H1 (cell line): ENCODE data around the gene CACNA1B. TPM values are rescaled to one million over a fixed set of nuclear protein-coding genes. Genes with fewer than 3 reads are reported as not detected.
A peak's percentile ranks its signal among the peaks of the same experiment; 100 is the strongest.

ENCODE experiments used
- CTCF ChIA-PET: fragments of 300-600 bp; sonication (Branson Sonifier 250); formaldehyde crosslinking; loops from one replicate; lab custom pipeline; 2021; ENCODE audit not compliant: partially characterized antibody; lab: Charles Lee
- POLR2A ChIA-PET: fragments of 300-600 bp; sonication (Branson Sonifier 250); formaldehyde crosslinking; loops from one replicate; lab custom pipeline; 2021; ENCODE audit warnings: inconsistent platforms; ENCODE audit not compliant: partially characterized antibody; lab: Charles Lee
- DNase-seq, 2 experiments: peaks; one replicate each; pipeline versions ENCODE4 v3.0.0 to v3.0.0-alpha.2; 2010 to 2022; ENCODE audit warnings: low spot score in 2 of 2, low read depth in 1 of 2, mixed read lengths in 1 of 2
- FAIRE-seq: peaks from 2 replicates; lab custom pipeline; 2011; peaks lifted over from hg19 to GRCh38; lab: Jason Lieb, UNC
- H2AFZ ChIP-seq: 2 replicates; pipeline ENCODE4 v1.8.1; 2012; ENCODE audit warnings: low read length, inconsistent platforms
- H2AK5ac ChIP-seq: 2 replicates; pipeline ENCODE4 v1.6.1; 2013; ENCODE audit warnings: low read depth, low read length
- H2BK120ac ChIP-seq: replicated peaks from 2 replicates; pipeline ENCODE3; 2013; ENCODE audit warnings: low read depth, low read length, inconsistent platforms
- H2BK12ac ChIP-seq: 2 replicates; pipeline ENCODE4 v1.6.1; 2013; ENCODE audit warnings: low read depth, low read length
- H2BK15ac ChIP-seq: 2 replicates; pipeline ENCODE4 v1.6.1; 2013; ENCODE audit warnings: low read length
- H2BK20ac ChIP-seq: 2 replicates; pipeline ENCODE4 v1.6.1; 2013; ENCODE audit warnings: low read length
- H2BK5ac ChIP-seq: 2 replicates; pipeline ENCODE4 v1.6.1; 2013; ENCODE audit warnings: low read depth, low read length
- H3K14ac ChIP-seq: 2 replicates; pipeline ENCODE4 v1.6.1; 2013; ENCODE audit warnings: inconsistent platforms; ENCODE audit not compliant: insufficient read length
- H3K18ac ChIP-seq: 2 replicates; pipeline ENCODE4 v1.6.1; 2013; ENCODE audit warnings: low read length; ENCODE audit errors: extremely low read depth
- H3K23ac ChIP-seq: 2 replicates; pipeline ENCODE4 v1.6.1; 2013; ENCODE audit warnings: inconsistent platforms; ENCODE audit not compliant: insufficient read length
- H3K23me2 ChIP-seq: 2 replicates; pipeline ENCODE4 v1.6.1; 2013; ENCODE audit warnings: low read depth, low read length
- H3K27ac ChIP-seq: 2 replicates; pipeline ENCODE4 v1.6.1; 2011; ENCODE audit warnings: low read depth, low read length, inconsistent platforms
- H3K27me3 ChIP-seq, 4 experiments: replicated peaks in 1 of 4; 1 replicate in 1 of 4; 2 replicates in 3 of 4; pipeline versions ENCODE4 v1.6.1 to v1.8.1; 2011 to 2013; ENCODE audit warnings: low read length in 3 of 4, mild to moderate bottlenecking in 3 of 4, inconsistent platforms in 2 of 4, mixed read lengths in 2 of 4, moderate library complexity in 1 of 4; ENCODE audit not compliant: control insufficient read depth in 3 of 4, insufficient read depth in 3 of 4; ENCODE audit errors: extremely low read depth in 1 of 4
- H3K36me3 ChIP-seq, 4 experiments: 2 replicates each; pipeline versions ENCODE4 v1.6.1 to v1.8.1; 2011 to 2013; ENCODE audit warnings: mild to moderate bottlenecking in 4 of 4, low read length in 3 of 4, moderate library complexity in 2 of 4, control low read depth in 1 of 4, inconsistent platforms in 1 of 4; ENCODE audit not compliant: insufficient read depth in 4 of 4, control insufficient read depth in 2 of 4
- H3K4ac ChIP-seq: replicated peaks from 2 replicates; pipeline ENCODE3; 2013; ENCODE audit warnings: low read length, low read depth, mixed read lengths, inconsistent platforms; ENCODE audit not compliant: insufficient read length
- H3K4me1 ChIP-seq, 4 experiments: replicated peaks in 1 of 4; 1 replicate in 1 of 4; 2 replicates in 3 of 4; pipeline versions ENCODE4 v1.6.1 to v1.8.1; 2011 to 2013; ENCODE audit warnings: low read length in 3 of 4, inconsistent platforms in 2 of 4, mixed read lengths in 1 of 4; ENCODE audit not compliant: insufficient read depth in 4 of 4, control insufficient read depth in 3 of 4
- H3K4me2 ChIP-seq, 2 experiments: 2 replicates each; pipeline versions ENCODE4 v1.6.1 to v1.8.1; 2011 to 2013; ENCODE audit warnings: low read depth in 2 of 2, low read length in 2 of 2, control low read depth in 1 of 2, inconsistent platforms in 1 of 2, mild to moderate bottlenecking in 1 of 2; ENCODE audit not compliant: insufficient read depth in 1 of 2
- H3K4me3 ChIP-seq, 4 experiments: fragments of 200-600, 300-600 bp in 1 of 4; sonication (generic), shearing (Covaris generic), sonication (Bioruptor Twin) in 1 of 4; 2 replicates each; pipeline versions ENCODE4 v1.5.1 to v1.8.1; 2011 to 2016; ENCODE audit warnings: low read length in 4 of 4, low read depth in 3 of 4, control low read depth in 2 of 4, inconsistent platforms in 2 of 4, mild to moderate bottlenecking in 2 of 4, mixed read lengths in 1 of 4, moderate library complexity in 1 of 4; ENCODE audit not compliant: insufficient read depth in 2 of 4; ENCODE audit errors: extremely low read depth in 1 of 4
- H3K56ac ChIP-seq: replicated peaks from 2 replicates; pipeline ENCODE3; 2013; ENCODE audit warnings: low read depth, mild to moderate bottlenecking, mixed read lengths, low read length, inconsistent platforms; ENCODE audit not compliant: insufficient read length
- H3K79me1 ChIP-seq: 2 replicates; pipeline ENCODE4 v1.6.1; 2013; ENCODE audit warnings: low read depth, low read length, control low read depth
- H3K79me2 ChIP-seq, 2 experiments: 2 replicates each; pipeline versions ENCODE4 v1.6.1 to v1.8.1; 2012 to 2013; ENCODE audit warnings: low read length in 2 of 2, mild to moderate bottlenecking in 2 of 2, inconsistent platforms in 1 of 2; ENCODE audit not compliant: insufficient read depth in 2 of 2, control insufficient read depth in 1 of 2
- H3K9ac ChIP-seq, 4 experiments: replicated peaks in 1 of 4; 1 replicate in 1 of 4; 2 replicates in 3 of 4; pipeline versions ENCODE4 v1.6.1 to v1.8.1; 2011 to 2013; ENCODE audit warnings: low read depth in 3 of 4, low read length in 3 of 4, control low read depth in 2 of 4, mild to moderate bottlenecking in 2 of 4, moderate library complexity in 2 of 4, inconsistent platforms in 1 of 4; ENCODE audit errors: extremely low read depth in 1 of 4
- H3K9me3 ChIP-seq, 2 experiments: 2 replicates each; pipeline versions ENCODE4 v1.6.1 to v1.8.1; 2012 to 2013; ENCODE audit warnings: mild to moderate bottlenecking in 2 of 2, moderate library complexity in 2 of 2, control low read depth in 1 of 2, inconsistent platforms in 1 of 2, low read depth in 1 of 2, low read length in 1 of 2, mixed read lengths in 1 of 2; ENCODE audit not compliant: insufficient read depth in 2 of 2
- H4K20me1 ChIP-seq, 2 experiments: replicated peaks in 1 of 2; 2 replicates each; pipeline versions ENCODE3 to v1.8.1; 2011 to 2013; ENCODE audit warnings: inconsistent platforms in 2 of 2, low read length in 2 of 2, mild to moderate bottlenecking in 1 of 2; ENCODE audit not compliant: insufficient read depth in 2 of 2, control insufficient read depth in 1 of 2
- H4K5ac ChIP-seq: 2 replicates; pipeline ENCODE4 v1.6.1; 2013; ENCODE audit warnings: low read length, low read depth, mixed read lengths, inconsistent platforms; ENCODE audit not compliant: insufficient read length
- H4K8ac ChIP-seq: 2 replicates; pipeline ENCODE4 v1.8.0; 2013; ENCODE audit warnings: mild to moderate bottlenecking, moderate library complexity, low read length, inconsistent platforms; ENCODE audit not compliant: insufficient read depth; ENCODE audit errors: extremely low read depth
- H4K91ac ChIP-seq: replicated peaks from 2 replicates; pipeline ENCODE3; 2013; ENCODE audit warnings: low read length, mixed read lengths, inconsistent platforms; ENCODE audit not compliant: insufficient read length
- ATF3 ChIP-seq: IDR thresholded peaks from 2 replicates; pipeline ENCODE4 v1.6.1; 2011; ENCODE audit warnings: low read depth, mild to moderate bottlenecking, low read length; ENCODE audit not compliant: insufficient read depth
- CHD1 ChIP-seq: IDR thresholded peaks from 2 replicates; pipeline ENCODE4 v1.6.1; 2012; ENCODE audit warnings: low read depth, low read length, improper control_type of control experiment
- CREB1 ChIP-seq: IDR thresholded peaks from 2 replicates; pipeline ENCODE4 v1.6.1; 2012; ENCODE audit warnings: inconsistent platforms
- GTF2F1 ChIP-seq: IDR thresholded peaks from 2 replicates; pipeline ENCODE4 v1.6.1; 2012; ENCODE audit warnings: low read depth, low read length, improper control_type of control experiment, borderline replicate concordance
- RXRA ChIP-seq: IDR thresholded peaks from 2 replicates; pipeline ENCODE4 v1.6.1; 2011; ENCODE audit warnings: low read depth, mild to moderate bottlenecking, low read length, moderate library complexity; ENCODE audit not compliant: insufficient read depth
- SUZ12 ChIP-seq: fragments of 200-600 bp; sonication (generic); IDR thresholded peaks from 2 replicates; pipeline ENCODE4 v1.6.1; 2012; ENCODE audit warnings: mild to moderate bottlenecking, inconsistent platforms, low read length, moderate library complexity, mixed read lengths
- WGBS, 2 experiments: shearing (Covaris generic) in 1 of 2; methylation state at CpG; one replicate each; pipeline versions ENCODE4 v1.1.6 to v1.1.7; 2013 to 2015; ENCODE audit warnings: low lambda C conversion rate in 2 of 2, mixed read lengths in 2 of 2, inconsistent platforms in 1 of 2, low coverage in 1 of 2, missing lambda C conversion rate in 1 of 2; ENCODE audit not compliant: insufficient replicate concordance in 2 of 2, insufficient coverage in 1 of 2, insufficient read length in 1 of 2; ENCODE audit errors: extremely low coverage in 1 of 2, missing lambda C conversion rate in 1 of 2; 5-methylcytosine and 5-hydroxymethylcytosine counted together
- polyA plus RNA-seq, 7 experiments: library from polyadenylated mRNA; depleted of rRNA in 3 of 7; stranded (reverse) in 5 of 7; unstranded in 2 of 7; fragments of >200 nt in 5 of 7; fragments of 200-250 nt in 2 of 7; gene quantifications; 1 replicate in 5 of 7; 2 replicates in 1 of 7; 4 replicates in 1 of 7; pipeline versions ENCODE4 v1.2.1 to v1.2.3, GENCODE V29; 2011 to 2013; ENCODE audit warnings: missing spikeins in 2 of 7, mixed read lengths in 2 of 7
- total RNA-seq: library from RNA; stranded (reverse); fragmentation: NEBNext Ultra II Directional; extraction: Animal tissue kit (Norgen Biotek cat#: 25700); gene quantifications from 2 replicates; pipeline ENCODE4 v1.2.1, GENCODE V29; 2021

The CACNA1B gene
- total and polyA plus RNA-seq, 2 of the 8 experiments (the other 6 are each of a cell fraction or from before 2014, with no cell fraction given): 1.5 to 5.7 TPM

- no peak overlapping the region for H3K14ac ChIP-seq
- no peak overlapping the region for H4K8ac ChIP-seq
- no peaks in the 10 kb centered on the region; a peak in 1 of 7 replicates for H3K4me1 ChIP-seq
- no peaks in the 10 kb centered on the region for H3K27me3 ChIP-seq
- H3K27ac ChIP-seq: no peak overlapping the region
- H3K18ac ChIP-seq: no peak overlapping the region
- no peak overlapping the region; the same call in 1 of the 2 replicates for H2AK5ac ChIP-seq
- no peak overlapping the region for H3K23ac ChIP-seq
- no peak overlapping the region for H4K91ac ChIP-seq
- H4K20me1 ChIP-seq: peaks cover 0 to 4% of the 10 kb centered on the region in 2 experiments
- no peak overlapping the region for H2AFZ ChIP-seq
- no peak overlapping the region for H3K9ac ChIP-seq
- H2BK5ac ChIP-seq: peak overlapping the region; percentile 19; the same call in 1 of the 2 replicates
- FAIRE-seq (no peak), DNase-seq (peak in 1 of 2 experiments; percentile 30)
- H3K23me2 ChIP-seq: no peaks in the 10 kb centered on the region
- H4K5ac ChIP-seq: no peak overlapping the region
- no peak overlapping the region for H2BK15ac ChIP-seq
- no peak overlapping the region for H3K4me3 ChIP-seq
- H3K9me3 ChIP-seq: peaks cover 15 to 86% of the 10 kb centered on the region in 2 experiments; a peak in 3 of 4 replicates
- no peaks in the 10 kb centered on the region for H3K79me2 ChIP-seq
- CTCF ChIA-PET: interaction anchor here (0.6 to 2.0 kb wide), 9 partner anchors 9 to 598 kb away, joined by 3 to 11 read pairs (median 3); no protein-coding TSS in a partner anchor
- POLR2A ChIA-PET: no interaction called here
- H2BK120ac ChIP-seq: no peak overlapping the region
- no peaks in the 10 kb centered on the region for H3K36me3 ChIP-seq
- H2BK20ac ChIP-seq: no peak overlapping the region
- no peak overlapping the region for H3K4me2 ChIP-seq
- H3K56ac ChIP-seq: no peak overlapping the region
- 78% methylated on average over 8 of the region's 8 CpGs; no CpG with 5 or more reads in 1 of the 2 experiments for WGBS, 2 experiments
- H3K4ac ChIP-seq: no peak overlapping the region
- H2BK12ac ChIP-seq: no peak overlapping the region
- H3K79me1 ChIP-seq: no peaks in the 10 kb centered on the region
- TF ChIP-seq ATF3 (no peak), CREB1 (no peak), SUZ12 (no peak), CHD1 (no peak), RXRA (no peak), GTF2F1 (no peak)
Measured at GRCh38 chr9:138099803-138100598, 222.4 kb downstream of the CACNA1B start.
